Panc1 (cell line): ENCODE measurements around the gene FHL1. TPM values are rescaled to one million over a fixed set of nuclear protein-coding genes. Genes with fewer than 3 reads are reported as not detected.

ENCODE experiments used
- ATAC-seq: fragments of 200-7000 bp; cut with Tn5 transposase; 2 replicates; pipeline ENCODE4 v1.9.1; 2020; ENCODE audit warnings: mild to moderate bottlenecking, moderate library complexity
- BruUV-seq: library from RNA; stranded (reverse); fragments of 400-500 nt; replicated peaks from 2 replicates; lab custom pipeline; 2021; lab: Mats Ljungman, UMichigan
- CTCF ChIA-PET: fragments of 300-600 bp; sonication (Branson Sonifier 250); formaldehyde crosslinking; loops from one replicate; lab custom pipeline; 2022; ENCODE audit warnings: antibody characterized with exemption; lab: Charles Lee
- POLR2A ChIA-PET: fragments of 300-600 bp; sonication (Branson Sonifier 250); formaldehyde crosslinking; loops from one replicate; lab custom pipeline; 2022; ENCODE audit warnings: antibody characterized with exemption; lab: Charles Lee
- DNase-seq: peaks from one replicate; pipeline ENCODE4 v3.0.0-alpha.2; 2010; ENCODE audit warnings: low read depth, low spot score
- H3K27ac ChIP-seq: 2 replicates; pipeline ENCODE4 v1.5.1; 2011; ENCODE audit warnings: mild to moderate bottlenecking, low read length, inconsistent platforms
- H3K27me3 ChIP-seq: fragments of 200-500 bp; sonication (Bioruptor generic); 2 replicates; pipeline ENCODE4 v1.6.0; 2014; ENCODE audit warnings: low read length, inconsistent platforms; ENCODE audit not compliant: control insufficient read depth, insufficient read depth
- H3K36me3 ChIP-seq: fragments of 200-500 bp; sonication (Bioruptor generic); 2 replicates; pipeline ENCODE4 v1.5.1; 2014; ENCODE audit warnings: inconsistent platforms, mild to moderate bottlenecking, low read length, moderate library complexity; ENCODE audit not compliant: control insufficient read depth, insufficient read depth
- H3K4me1 ChIP-seq: 2 replicates; pipeline ENCODE4 v1.5.1; 2011; ENCODE audit warnings: inconsistent platforms, mild to moderate bottlenecking, low read length, moderate library complexity; ENCODE audit not compliant: control insufficient read depth, insufficient read depth
- H3K4me3 ChIP-seq, 2 experiments: 2 replicates each; pipeline ENCODE4 v1.5.1; 2011 to 2012; ENCODE audit warnings: low read depth in 2 of 2, low read length in 2 of 2, mild to moderate bottlenecking in 2 of 2, inconsistent platforms in 1 of 2, moderate library complexity in 1 of 2
- H3K9me3 ChIP-seq: fragments of 200-500 bp; sonication (Bioruptor generic); 2 replicates; pipeline ENCODE4 v1.5.1; 2014; ENCODE audit warnings: low read depth, mild to moderate bottlenecking, inconsistent platforms, low read length, moderate library complexity; ENCODE audit not compliant: control insufficient read depth, insufficient read depth
- CTCF ChIP-seq: fragments of 450-650 bp; IDR thresholded peaks from 2 replicates; pipeline ENCODE4 v1.5.1; 2017; ENCODE audit warnings: mild to moderate bottlenecking
- POLR2AphosphoS5 ChIP-seq: IDR thresholded peaks from 2 replicates; pipeline ENCODE4 v1.6.1; 2012; ENCODE audit warnings: mild to moderate bottlenecking, low read depth, low read length, moderate library complexity
- SIN3A ChIP-seq: IDR thresholded peaks from 2 replicates; pipeline ENCODE4 v1.6.1; 2012; ENCODE audit warnings: low read depth, mild to moderate bottlenecking, low read length, moderate library complexity, borderline replicate concordance; ENCODE audit not compliant: insufficient read depth
- TCF7L2 ChIP-seq: IDR thresholded peaks from 2 replicates; pipeline ENCODE4 v1.6.1; 2011; ENCODE audit warnings: mild to moderate bottlenecking, low read depth, low read length, inconsistent platforms
- in situ Hi-C: cut with HindIII; loops from 2 replicates; pipeline ENCODE4 v1.10.0; 2016; ENCODE audit warnings: low sequenced_read_pairs, low pct_unique_long_range_greater_than_20kb
- intact Hi-C: fragments of 100-400 bp; cut with micrococcal nuclease; formaldehyde crosslinking; loops from one replicate; pipeline ENCODE4 v1.10.0; 2022; ENCODE audit not compliant: unreplicated experiment
- total RNA-seq: library from RNA; stranded (reverse); gene quantifications from one replicate; pipeline ENCODE4 v1.2.1, GENCODE V29; 2021; ENCODE audit not compliant: unreplicated experiment
- TF ChIP-seq, protein P1 (sequence below), 2 experiments: IDR thresholded peaks; 2 replicates each; pipeline ENCODE4 v1.6.1; 2011 to 2012; ENCODE audit warnings: low read depth in 2 of 2, control low read depth in 1 of 2, low read length in 1 of 2, mild to moderate bottlenecking in 1 of 2, moderate library complexity in 1 of 2; ENCODE audit not compliant: insufficient read depth in 1 of 2

The FHL1 gene
- total RNA-seq, 1 experiment from 2014 or later: 67.9 TPM

GRCh38 chrX:136210806-136211205 is 63.5 kb downstream of the FHL1 start:
- ATAC-seq (no peak), DNase-seq (no peak)
- no peak overlapping the region for H3K27ac ChIP-seq
- ChIA-PET POLR2A (no interaction called here), CTCF (interaction anchor here (3.0 kb wide), 1 partner anchor 183 kb away, joined by 12 read pairs; no protein-coding TSS in a partner anchor)
- TF ChIP-seq SIN3A (no peak), POLR2AphosphoS5 (no peak), TCF7L2 (no peak), CTCF (no peak)
- TF ChIP-seq, protein P1, sequence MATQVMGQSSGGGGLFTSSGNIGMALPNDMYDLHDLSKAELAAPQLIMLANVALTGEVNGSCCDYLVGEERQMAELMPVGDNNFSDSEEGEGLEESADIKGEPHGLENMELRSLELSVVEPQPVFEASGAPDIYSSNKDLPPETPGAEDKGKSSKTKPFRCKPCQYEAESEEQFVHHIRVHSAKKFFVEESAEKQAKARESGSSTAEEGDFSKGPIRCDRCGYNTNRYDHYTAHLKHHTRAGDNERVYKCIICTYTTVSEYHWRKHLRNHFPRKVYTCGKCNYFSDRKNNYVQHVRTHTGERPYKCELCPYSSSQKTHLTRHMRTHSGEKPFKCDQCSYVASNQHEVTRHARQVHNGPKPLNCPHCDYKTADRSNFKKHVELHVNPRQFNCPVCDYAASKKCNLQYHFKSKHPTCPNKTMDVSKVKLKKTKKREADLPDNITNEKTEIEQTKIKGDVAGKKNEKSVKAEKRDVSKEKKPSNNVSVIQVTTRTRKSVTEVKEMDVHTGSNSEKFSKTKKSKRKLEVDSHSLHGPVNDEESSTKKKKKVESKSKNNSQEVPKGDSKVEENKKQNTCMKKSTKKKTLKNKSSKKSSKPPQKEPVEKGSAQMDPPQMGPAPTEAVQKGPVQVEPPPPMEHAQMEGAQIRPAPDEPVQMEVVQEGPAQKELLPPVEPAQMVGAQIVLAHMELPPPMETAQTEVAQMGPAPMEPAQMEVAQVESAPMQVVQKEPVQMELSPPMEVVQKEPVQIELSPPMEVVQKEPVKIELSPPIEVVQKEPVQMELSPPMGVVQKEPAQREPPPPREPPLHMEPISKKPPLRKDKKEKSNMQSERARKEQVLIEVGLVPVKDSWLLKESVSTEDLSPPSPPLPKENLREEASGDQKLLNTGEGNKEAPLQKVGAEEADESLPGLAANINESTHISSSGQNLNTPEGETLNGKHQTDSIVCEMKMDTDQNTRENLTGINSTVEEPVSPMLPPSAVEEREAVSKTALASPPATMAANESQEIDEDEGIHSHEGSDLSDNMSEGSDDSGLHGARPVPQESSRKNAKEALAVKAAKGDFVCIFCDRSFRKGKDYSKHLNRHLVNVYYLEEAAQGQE (IDR thresholded peaks at IDR 0.05; ENCODE audit: insufficient read depth in 1 of 2, low read depth in 2 of 2, low read length in 1 of 2): no peak
- H3K36me3 ChIP-seq: no peaks in the 10 kb centered on the region
- no peaks in the 10 kb centered on the region for H3K27me3 ChIP-seq
- in situ Hi-C loops (no loop called here), intact Hi-C loops (loop anchor here (10.0 kb wide), 1 partner anchor 56 kb away; no protein-coding TSS in a partner anchor)
- H3K4me1 ChIP-seq: no peaks in the 10 kb centered on the region
- no peak overlapping the region for H3K4me3 ChIP-seq
- no peaks in the 10 kb centered on the region for H3K9me3 ChIP-seq
- TSS peak; percentile 94 for BruUV-seq

- CTCF ChIA-PET: no interaction called here
- no peak for DNase-seq
- Histone ChIP-seq H3K9me3 (no peaks in the 10 kb centered on the region), H3K27me3 (no peaks in the 10 kb centered on the region), H3K4me3 (no peak overlapping the region), H3K4me1 (no peaks in the 10 kb centered on the region), H3K36me3 (no peaks in the 10 kb centered on the region), H3K27ac (no peak overlapping the region)
- intact Hi-C loops (loop anchor here (10.0 kb wide), 1 partner anchor 57 kb away; no protein-coding TSS in a partner anchor), in situ Hi-C loops (no loop called here)
- POLR2A ChIA-PET: no interaction called here
- TF ChIP-seq POLR2AphosphoS5: no peak
- no peak for TF ChIP-seq TCF7L2
- BruUV-seq: no TSS peak
- ATAC-seq: no peak
Observed at GRCh38 chrX:136211766-136212556, 64.6 kb downstream of the FHL1 start.
